ENCODE measurements around the gene RHOBTB1.
A peak's percentile ranks its signal among the peaks of the same experiment; 100 is the strongest.

The RHOBTB1 gene

DNA sequence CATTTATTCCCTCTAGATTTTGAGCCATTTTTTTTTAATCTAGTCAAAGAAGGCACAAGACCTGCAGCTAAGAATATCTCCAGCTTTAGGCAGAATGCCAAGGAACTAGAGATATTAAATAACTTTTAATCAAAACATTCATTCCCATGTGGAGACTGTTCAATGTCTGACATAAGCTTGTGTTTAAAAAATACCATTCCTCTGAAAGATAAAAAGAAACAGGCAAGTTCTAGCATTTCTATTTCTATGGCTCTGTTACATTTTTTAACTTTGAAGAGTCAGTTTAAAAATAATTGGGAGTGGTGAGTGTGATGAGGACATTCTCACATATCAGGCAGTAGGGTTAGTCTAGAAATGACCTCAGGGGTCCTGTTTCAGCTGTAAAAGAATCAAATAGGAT is 48.0 kb downstream of the RHOBTB1 start:
- DNase-seq (ENCODE audit: extremely low read depth, low read depth), result no peak
- no peak overlapping the region for H3K4me3 ChIP-seq (replicated peaks; ENCODE audit: low read depth, low read length)
- TF ChIP-seq, protein P1, sequence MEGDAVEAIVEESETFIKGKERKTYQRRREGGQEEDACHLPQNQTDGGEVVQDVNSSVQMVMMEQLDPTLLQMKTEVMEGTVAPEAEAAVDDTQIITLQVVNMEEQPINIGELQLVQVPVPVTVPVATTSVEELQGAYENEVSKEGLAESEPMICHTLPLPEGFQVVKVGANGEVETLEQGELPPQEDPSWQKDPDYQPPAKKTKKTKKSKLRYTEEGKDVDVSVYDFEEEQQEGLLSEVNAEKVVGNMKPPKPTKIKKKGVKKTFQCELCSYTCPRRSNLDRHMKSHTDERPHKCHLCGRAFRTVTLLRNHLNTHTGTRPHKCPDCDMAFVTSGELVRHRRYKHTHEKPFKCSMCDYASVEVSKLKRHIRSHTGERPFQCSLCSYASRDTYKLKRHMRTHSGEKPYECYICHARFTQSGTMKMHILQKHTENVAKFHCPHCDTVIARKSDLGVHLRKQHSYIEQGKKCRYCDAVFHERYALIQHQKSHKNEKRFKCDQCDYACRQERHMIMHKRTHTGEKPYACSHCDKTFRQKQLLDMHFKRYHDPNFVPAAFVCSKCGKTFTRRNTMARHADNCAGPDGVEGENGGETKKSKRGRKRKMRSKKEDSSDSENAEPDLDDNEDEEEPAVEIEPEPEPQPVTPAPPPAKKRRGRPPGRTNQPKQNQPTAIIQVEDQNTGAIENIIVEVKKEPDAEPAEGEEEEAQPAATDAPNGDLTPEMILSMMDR (IDR thresholded peaks at IDR 0.05; ENCODE audit: low read depth, low read length, missing control alignments), result no peak

DNA sequence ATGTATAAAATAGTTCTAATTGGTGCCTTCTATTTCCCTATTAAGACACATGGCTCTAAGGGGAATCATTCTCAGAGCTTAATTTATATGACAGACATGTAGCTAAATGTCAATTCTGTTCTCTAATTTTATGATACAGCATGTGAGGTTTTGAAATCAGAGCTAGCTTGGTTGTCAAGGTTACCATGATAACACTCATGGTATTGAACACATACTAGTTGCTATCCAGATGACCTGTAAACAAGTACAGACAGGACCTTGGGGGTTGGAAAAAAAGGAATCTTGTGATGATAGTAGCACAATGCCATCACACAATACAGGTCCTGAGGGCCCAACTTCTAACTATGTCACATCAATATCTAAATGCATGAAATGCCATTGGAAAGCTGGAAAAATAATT is 49.2 kb downstream of the RHOBTB1 start:
- DNase-seq (ENCODE audit: extremely low read depth, low read depth), result no peak
- no peak overlapping the region for H3K4me3 ChIP-seq (replicated peaks; ENCODE audit: low read depth, low read length)
- TF ChIP-seq, protein P1 (IDR thresholded peaks at IDR 0.05; ENCODE audit: low read depth, low read length, missing control alignments), result no peak

DNA sequence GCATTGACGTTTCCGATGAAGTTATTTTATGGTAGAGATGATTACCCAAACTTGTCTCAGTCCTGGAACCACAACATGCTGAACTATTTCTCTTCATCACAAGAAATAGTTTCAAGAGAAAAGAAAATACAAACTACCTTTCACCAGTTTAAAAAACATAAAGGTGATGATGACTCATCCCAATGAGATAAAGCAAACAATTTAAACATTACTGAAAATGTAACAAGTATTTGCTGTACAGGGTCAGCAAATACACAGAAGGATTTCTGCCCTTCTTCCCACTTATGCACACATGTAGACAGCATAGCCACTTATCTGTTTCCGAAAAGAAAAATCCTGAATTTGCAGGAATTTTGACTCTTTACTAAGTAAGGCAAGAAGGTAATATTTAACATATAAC is 50.8 kb downstream of the RHOBTB1 start:
- DNase-seq (ENCODE audit: extremely low read depth, low read depth), result no peak
- no peak overlapping the region for H3K4me3 ChIP-seq (replicated peaks; ENCODE audit: low read depth, low read length)
- TF ChIP-seq, protein P1 (IDR thresholded peaks at IDR 0.05; ENCODE audit: low read depth, low read length, missing control alignments), result no peak

DNA sequence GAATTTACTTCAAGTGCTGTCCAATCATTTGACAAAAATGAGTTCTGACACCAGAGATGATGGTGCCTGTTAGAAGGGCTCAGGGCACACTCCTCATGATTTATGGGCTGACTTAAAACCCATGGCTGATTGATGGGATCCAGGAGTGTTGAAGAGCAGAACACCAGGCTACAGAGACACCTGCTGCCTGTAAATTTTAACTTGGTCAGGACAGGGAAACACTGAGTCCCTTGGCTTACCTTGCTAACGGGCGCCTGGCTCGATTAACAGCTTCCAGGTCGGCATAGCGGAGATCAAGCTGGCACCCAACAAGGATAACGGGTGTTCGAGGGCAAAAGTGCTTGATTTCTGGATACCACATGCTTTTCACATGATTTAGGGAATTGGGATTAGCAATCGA is 51.4 kb downstream of the RHOBTB1 start:
- no peak for DNase-seq (ENCODE audit: extremely low read depth, low read depth)
- TF ChIP-seq, protein P1 (IDR thresholded peaks at IDR 0.05; ENCODE audit: low read depth, low read length, missing control alignments), result no peak
- no peak overlapping the region for H3K4me3 ChIP-seq (replicated peaks; ENCODE audit: low read depth, low read length)

DNA sequence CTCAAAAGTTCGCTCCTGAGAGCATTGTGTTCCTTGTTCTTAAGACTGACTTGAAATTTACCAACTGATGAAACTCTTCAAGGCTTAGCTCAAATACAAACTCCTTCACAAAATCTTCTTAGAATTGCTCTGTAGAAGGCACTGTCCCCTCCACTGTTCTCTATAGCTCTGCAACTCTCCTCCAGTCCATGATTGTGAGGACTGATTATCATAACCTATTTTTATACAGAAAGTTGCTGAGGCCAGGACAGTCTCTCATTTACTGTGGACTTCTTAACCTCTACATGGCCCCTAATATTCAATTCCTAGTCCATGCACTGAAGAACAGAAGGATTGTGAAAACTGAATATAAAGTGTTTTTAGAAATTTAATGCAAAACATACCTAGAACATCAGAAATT is 53.2 kb downstream of the RHOBTB1 start:
- no peak for DNase-seq (ENCODE audit: extremely low read depth, low read depth)
- H3K4me3 ChIP-seq (replicated peaks; ENCODE audit: low read depth, low read length), result no peak overlapping the region
- TF ChIP-seq, protein P1 (IDR thresholded peaks at IDR 0.05; ENCODE audit: low read depth, low read length, missing control alignments), result no peak

DNA sequence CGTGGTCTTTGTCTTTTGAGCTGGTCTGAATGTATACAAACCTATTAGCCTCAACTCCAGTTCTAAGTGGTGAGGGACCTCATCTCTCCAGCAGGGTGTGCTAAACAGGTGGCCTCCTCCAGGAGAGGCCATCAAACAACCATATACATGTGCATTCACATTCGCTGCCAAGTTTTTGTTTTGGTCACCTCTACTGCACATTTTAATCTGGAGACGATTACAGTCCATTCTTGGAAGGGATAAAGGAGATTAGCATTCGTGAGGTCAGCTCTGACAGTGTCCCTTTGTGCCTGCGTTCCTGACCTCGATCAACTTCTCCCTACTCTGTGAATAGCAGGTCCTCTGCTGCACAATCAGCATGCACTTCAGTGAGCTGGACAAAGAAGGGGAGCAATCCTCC is 60.8 kb downstream of the RHOBTB1 start:
- TF ChIP-seq, protein P1 (IDR thresholded peaks at IDR 0.05; ENCODE audit: low read depth, low read length, missing control alignments), result peak; percentile 65
- peak; percentile 31 for DNase-seq (ENCODE audit: extremely low read depth, low read depth)
- no peak overlapping the region for H3K4me3 ChIP-seq (replicated peaks; ENCODE audit: low read depth, low read length)

DNA sequence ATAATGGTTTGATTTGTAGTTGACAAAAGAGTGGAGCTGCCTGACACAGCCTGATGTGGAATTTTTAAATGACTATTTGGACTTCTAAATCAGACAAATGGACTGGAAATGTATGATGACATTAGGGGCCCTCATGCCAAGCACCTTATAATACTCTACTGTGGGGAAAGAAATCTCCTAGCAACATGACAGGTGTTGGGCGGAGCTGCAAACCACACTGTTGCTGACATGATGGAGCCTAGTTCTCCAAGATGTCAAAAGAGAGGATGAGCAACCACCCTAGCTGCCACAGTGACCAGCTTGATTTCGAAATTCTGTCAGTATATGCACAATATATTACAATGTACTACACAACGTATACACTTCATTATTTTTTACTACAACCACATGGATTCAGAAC is 65.8 kb downstream of the RHOBTB1 start:
- H3K4me3 ChIP-seq (replicated peaks; ENCODE audit: low read depth, low read length), result no peak overlapping the region
- no peak for DNase-seq (ENCODE audit: extremely low read depth, low read depth)
- TF ChIP-seq, protein P1 (IDR thresholded peaks at IDR 0.05; ENCODE audit: low read depth, low read length, missing control alignments), result no peak

Measured in HFF-Myc (cell line).